ENCODE results near the gene RIPK4. TPM values are rescaled to one million over a fixed set of nuclear protein-coding genes. Genes with fewer than 3 reads are reported as not detected.

The RIPK4 gene
- total and polyA plus RNA-seq, 2 of the 13 experiments (the other 11 are each of a cell fraction or from before 2014, with no cell fraction given): 3.1 to 4.9 TPM

DNA sequence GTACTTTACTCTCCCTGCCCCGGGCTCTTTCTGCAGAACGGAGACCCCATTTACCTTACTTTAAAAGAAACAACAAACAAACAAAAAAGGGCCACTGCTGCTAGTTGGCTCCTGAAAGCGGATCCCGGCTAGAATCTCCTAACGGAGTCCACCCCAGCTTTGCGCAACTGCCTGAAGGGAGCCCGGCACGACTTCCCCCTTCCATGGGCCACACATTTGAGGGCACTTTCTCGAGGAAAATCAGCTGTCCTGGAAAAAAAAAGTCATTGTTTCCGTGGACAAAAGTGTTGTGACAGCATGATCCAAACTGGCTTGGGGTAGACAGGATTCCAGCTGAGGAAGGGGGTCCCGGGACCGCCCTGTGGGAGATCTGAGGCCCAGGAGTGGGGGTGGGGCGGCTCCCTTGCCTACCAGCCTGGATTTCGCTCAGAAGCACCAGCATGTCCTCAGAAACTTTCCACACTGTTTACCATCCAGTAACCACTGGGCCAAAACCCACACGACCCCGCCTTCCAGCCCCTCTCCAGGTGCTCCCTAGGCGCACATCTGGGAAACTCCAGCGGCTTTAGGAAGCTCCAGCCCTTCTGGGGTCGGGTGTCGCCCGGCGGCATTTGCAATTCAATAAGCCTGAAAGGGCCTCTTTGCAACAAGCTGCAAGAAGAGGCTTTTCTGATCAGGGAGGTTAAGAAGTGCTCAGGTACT, 4.8 kb downstream of the RIPK4 start (continued):
- TF ChIP-seq, protein P1, sequence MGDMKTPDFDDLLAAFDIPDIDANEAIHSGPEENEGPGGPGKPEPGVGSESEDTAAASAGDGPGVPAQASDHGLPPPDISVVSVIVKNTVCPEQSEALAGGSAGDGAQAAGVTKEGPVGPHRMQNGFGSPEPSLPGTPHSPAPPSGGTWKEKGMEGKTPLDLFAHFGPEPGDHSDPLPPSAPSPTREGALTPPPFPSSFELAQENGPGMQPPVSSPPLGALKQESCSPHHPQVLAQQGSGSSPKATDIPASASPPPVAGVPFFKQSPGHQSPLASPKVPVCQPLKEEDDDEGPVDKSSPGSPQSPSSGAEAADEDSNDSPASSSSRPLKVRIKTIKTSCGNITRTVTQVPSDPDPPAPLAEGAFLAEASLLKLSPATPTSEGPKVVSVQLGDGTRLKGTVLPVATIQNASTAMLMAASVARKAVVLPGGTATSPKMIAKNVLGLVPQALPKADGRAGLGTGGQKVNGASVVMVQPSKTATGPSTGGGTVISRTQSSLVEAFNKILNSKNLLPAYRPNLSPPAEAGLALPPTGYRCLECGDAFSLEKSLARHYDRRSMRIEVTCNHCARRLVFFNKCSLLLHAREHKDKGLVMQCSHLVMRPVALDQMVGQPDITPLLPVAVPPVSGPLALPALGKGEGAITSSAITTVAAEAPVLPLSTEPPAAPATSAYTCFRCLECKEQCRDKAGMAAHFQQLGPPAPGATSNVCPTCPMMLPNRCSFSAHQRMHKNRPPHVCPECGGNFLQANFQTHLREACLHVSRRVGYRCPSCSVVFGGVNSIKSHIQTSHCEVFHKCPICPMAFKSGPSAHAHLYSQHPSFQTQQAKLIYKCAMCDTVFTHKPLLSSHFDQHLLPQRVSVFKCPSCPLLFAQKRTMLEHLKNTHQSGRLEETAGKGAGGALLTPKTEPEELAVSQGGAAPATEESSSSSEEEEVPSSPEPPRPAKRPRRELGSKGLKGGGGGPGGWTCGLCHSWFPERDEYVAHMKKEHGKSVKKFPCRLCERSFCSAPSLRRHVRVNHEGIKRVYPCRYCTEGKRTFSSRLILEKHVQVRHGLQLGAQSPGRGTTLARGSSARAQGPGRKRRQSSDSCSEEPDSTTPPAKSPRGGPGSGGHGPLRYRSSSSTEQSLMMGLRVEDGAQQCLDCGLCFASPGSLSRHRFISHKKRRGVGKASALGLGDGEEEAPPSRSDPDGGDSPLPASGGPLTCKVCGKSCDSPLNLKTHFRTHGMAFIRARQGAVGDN (CRISPR knock-in tag; IDR thresholded peaks at IDR 0.05): peak; percentile 30
- TF ChIP-seq HNRNPLL (IDR thresholded peaks at IDR 0.05; ENCODE audit: low read depth, low read length, poor library complexity, severe bottlenecking): peak; percentile 71
- TF ChIP-seq ZBTB7B (CRISPR knock-in tag; IDR thresholded peaks at IDR 0.05): 0 out of 2 replicates have a peak, but pooled peaks have one; percentile 18
- no peak for TF ChIP-seq ZNF766 (CRISPR knock-in tag; IDR thresholded peaks at IDR 0.05; ENCODE audit: borderline replicate concordance)
- TF ChIP-seq, protein P2, sequence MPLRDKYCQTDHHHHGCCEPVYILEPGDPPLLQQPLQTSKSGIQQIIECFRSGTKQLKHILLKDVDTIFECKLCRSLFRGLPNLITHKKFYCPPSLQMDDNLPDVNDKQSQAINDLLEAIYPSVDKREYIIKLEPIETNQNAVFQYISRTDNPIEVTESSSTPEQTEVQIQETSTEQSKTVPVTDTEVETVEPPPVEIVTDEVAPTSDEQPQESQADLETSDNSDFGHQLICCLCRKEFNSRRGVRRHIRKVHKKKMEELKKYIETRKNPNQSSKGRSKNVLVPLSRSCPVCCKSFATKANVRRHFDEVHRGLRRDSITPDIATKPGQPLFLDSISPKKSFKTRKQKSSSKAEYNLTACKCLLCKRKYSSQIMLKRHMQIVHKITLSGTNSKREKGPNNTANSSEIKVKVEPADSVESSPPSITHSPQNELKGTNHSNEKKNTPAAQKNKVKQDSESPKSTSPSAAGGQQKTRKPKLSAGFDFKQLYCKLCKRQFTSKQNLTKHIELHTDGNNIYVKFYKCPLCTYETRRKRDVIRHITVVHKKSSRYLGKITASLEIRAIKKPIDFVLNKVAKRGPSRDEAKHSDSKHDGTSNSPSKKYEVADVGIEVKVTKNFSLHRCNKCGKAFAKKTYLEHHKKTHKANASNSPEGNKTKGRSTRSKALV (CRISPR knock-in tag; IDR thresholded peaks at IDR 0.05): 0 out of 2 replicates have a peak, but pooled peaks have one; percentile 56
- TF ChIP-seq ZNF281 (CRISPR knock-in tag; IDR thresholded peaks at IDR 0.05; ENCODE audit: borderline replicate concordance): peak; percentile 80
- TF ChIP-seq ZBTB33 (CRISPR knock-in tag; IDR thresholded peaks at IDR 0.05): peak; percentile 71
- no peak for TF ChIP-seq SP4 (CRISPR knock-in tag; IDR thresholded peaks at IDR 0.05)
- TF ChIP-seq CEBPB (IDR thresholded peaks at IDR 0.05; ENCODE audit: borderline replicate concordance, low read depth, low read length): peak; percentile 60; the same call in 1 of the 2 replicates
- TF ChIP-seq MAFF (IDR thresholded peaks at IDR 0.05; ENCODE audit: low read depth, low read length): no peak
- TF ChIP-seq BCL6 (CRISPR knock-in tag; IDR thresholded peaks at IDR 0.05): 0 out of 2 replicates have a peak, but pooled peaks have one; percentile 12
- TF ChIP-seq SNAI1 (CRISPR knock-in tag; IDR thresholded peaks at IDR 0.05; ENCODE audit: borderline replicate concordance): 0 out of 2 replicates have a peak, but pooled peaks have one; percentile 55
- TF ChIP-seq, protein P3, sequence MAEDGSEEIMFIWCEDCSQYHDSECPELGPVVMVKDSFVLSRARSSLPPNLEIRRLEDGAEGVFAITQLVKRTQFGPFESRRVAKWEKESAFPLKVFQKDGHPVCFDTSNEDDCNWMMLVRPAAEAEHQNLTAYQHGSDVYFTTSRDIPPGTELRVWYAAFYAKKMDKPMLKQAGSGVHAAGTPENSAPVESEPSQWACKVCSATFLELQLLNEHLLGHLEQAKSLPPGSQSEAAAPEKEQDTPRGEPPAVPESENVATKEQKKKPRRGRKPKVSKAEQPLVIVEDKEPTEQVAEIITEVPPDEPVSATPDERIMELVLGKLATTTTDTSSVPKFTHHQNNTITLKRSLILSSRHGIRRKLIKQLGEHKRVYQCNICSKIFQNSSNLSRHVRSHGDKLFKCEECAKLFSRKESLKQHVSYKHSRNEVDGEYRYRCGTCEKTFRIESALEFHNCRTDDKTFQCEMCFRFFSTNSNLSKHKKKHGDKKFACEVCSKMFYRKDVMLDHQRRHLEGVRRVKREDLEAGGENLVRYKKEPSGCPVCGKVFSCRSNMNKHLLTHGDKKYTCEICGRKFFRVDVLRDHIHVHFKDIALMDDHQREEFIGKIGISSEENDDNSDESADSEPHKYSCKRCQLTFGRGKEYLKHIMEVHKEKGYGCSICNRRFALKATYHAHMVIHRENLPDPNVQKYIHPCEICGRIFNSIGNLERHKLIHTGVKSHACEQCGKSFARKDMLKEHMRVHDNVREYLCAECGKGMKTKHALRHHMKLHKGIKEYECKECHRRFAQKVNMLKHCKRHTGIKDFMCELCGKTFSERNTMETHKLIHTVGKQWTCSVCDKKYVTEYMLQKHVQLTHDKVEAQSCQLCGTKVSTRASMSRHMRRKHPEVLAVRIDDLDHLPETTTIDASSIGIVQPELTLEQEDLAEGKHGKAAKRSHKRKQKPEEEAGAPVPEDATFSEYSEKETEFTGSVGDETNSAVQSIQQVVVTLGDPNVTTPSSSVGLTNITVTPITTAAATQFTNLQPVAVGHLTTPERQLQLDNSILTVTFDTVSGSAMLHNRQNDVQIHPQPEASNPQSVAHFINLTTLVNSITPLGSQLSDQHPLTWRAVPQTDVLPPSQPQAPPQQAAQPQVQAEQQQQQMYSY (CRISPR knock-in tag; IDR thresholded peaks at IDR 0.05): peak; percentile 90
